ENCODE data around the gene ABCD4. TPM values are rescaled to one million over a fixed set of nuclear protein-coding genes. Genes with fewer than 3 reads are reported as not detected.
A peak's percentile ranks its signal among the peaks of the same experiment; 100 is the strongest.

ABCD4 gene
- polyA plus RNA-seq, 10 donors, result 37.2 to 81.8 (median 53.8) TPM

DNA sequence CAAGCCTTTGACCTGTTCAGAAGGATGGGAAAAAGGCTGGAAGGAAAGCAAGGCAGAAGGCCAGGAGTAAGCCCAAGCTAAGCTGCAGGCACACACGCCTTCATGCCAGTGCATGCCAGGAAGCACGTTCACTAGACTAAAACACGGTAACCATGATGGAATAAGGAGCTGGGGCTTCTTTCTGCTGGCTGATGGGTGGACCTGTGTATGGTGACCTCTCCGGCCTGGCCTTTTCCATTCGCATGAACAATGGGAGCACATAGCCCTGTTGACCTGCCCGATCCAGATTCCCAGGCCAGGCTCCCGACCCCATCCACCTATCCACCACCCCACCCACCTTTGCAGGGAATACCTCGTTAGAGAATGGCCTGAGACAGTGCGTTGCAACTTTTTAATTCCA lies 40.7 kb downstream of the ABCD4 start:
- DNase-seq, result no peak

- no peak for DNase-seq
Observed at GRCh38 chr14:74261288-74261687, 41.4 kb downstream of the ABCD4 start.

GRCh38 chr14:74260525-74261233 lies 42.1 kb downstream of the ABCD4 start:
- no peak for DNase-seq

GRCh38 chr14:74259513-74259912 lies 43.2 kb downstream of the ABCD4 start:
- DNase-seq, result no peak

DNA sequence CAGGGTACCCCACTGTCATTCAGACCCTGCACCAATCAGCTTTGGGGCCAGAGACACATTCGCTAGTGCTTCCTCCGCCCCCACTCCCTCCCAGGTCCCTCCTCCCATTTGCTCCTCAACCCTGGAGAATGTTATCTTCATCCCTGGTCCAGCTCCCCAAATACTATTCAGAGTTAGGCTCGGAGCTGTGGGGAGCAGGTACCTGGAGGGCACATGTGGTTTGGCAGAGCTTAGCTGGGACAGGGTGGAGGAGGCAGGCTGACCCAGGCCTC lies 44.0 kb downstream of the ABCD4 start:
- DNase-seq, result no peak

- DNase-seq, result peak in 1 of 3 donors; percentile 33
Observed at GRCh38 chr14:74257941-74258763, 44.6 kb downstream of the ABCD4 start.

GRCh38 chr14:74257078-74257940 lies 45.4 kb downstream of the ABCD4 start:
- peak in 2 of 3 donors; percentile 53 to 59 for DNase-seq

DNA sequence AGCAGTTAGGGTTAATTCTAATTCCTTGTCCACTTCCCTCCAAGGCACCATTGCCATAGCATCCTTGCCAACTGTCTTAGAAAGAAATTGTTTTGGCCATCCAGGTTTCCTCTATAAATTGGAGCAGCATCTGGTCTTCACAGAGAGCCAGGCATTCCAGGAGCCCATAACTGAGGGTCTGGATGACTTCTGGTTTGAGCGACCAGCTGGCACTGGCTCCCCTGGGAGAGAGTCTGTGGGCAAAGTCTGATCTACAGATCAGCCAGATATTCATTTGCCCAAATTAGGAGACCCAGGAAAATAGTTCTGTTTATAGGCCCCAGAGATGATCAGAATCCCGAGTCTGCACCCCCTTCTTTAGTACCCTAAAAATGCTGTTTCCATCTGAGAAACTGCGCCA lies 47.5 kb downstream of the ABCD4 start:
- no peak for DNase-seq

GRCh38 chr14:74249433-74250375 lies 53.0 kb downstream of the ABCD4 start:
- DNase-seq, result no peak

DNA sequence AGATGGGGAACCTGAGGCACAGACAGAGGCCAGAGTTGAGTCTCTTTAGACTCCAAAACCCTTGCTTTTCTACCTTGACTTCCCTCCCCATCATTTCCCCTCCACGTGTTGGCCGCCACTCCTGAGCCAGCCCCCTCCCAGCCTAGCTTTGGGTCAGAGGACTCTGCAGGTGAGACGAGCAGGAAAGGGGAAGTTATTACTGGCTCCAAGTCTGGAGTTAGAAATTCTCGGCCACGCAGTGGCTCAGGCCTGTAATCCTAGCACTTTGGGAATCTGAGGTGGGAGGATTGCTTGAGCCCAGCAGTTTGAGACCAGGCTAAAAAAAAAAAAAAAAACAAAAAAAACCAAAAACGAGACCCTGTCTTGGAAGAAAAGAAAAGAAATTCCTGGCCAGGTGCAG lies 54.7 kb downstream of the ABCD4 start:
- DNase-seq, result no peak

GRCh38 chr14:74246542-74246941 lies 56.2 kb downstream of the ABCD4 start:
- DNase-seq, result no peak

DNA sequence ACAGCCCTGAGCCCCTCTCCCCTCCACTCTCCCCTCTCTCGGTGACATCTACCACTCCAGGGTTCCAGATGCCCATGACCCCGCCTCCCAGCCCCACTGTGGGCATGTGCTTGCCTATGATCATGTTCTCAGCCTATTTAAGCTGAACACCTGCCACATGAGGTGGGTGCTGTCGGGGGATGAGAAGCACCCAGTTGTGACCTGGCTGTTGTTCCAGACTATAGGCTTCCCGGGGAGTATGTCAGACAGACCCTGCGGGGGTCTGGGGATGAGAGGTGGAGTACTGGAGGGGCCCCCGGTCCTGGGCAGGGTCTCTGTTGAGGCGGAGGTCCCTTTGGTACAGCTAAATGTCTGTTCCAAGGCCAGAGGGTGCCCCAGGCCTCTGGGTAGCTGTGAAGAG lies 57.4 kb downstream of the ABCD4 start:
- DNase-seq, result no peak

DNA sequence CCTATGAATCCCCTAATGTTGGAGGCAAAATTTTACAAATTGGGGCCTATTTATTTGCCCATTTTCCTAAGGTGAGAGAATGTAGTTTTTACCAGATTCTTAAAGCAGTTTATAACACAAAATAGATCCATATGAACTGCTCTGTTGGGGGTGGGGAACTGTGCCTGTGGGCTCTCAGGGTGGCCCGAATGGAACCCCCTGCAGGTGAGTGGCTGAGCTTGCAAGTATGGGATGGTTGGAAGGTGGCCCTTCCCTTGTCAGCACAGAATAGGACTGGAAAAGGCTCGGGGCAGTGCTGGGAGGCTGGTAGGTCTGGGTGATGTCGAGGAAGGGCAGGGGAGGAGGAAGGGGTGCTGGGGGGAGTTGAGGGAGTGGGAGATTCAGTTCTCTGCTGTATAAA lies 58.6 kb downstream of the ABCD4 start:
- DNase-seq, result no peak

DNA sequence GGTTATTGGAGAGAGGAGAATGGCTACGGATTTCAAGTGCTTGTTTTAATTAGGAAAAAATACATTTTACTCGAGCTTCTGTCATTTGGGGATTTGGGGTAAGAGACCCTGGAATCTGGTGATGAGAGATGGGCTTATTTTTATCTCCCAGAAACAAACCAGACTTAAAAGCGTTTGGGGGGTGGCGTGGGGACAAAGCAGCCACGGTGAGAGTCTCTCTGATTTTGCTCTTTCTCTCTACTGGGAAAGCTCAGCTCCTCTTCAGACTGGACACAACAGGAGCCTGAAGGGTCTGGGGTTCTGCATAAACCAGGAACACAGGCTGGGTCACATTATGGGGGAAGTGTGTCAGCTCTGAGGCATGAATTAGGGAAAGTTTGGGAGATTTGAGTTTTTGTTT lies 59.7 kb downstream of the ABCD4 start:
- peak in 1 of 3 donors; percentile 19 for DNase-seq

GRCh38 chr14:74242780-74243042 lies 60.0 kb downstream of the ABCD4 start:
- DNase-seq, result peak in 1 of 3 donors; percentile 32

- peak in 1 of 3 donors; percentile 49 for DNase-seq
Observed at GRCh38 chr14:74242021-74242779, 60.5 kb downstream of the ABCD4 start.

DNA sequence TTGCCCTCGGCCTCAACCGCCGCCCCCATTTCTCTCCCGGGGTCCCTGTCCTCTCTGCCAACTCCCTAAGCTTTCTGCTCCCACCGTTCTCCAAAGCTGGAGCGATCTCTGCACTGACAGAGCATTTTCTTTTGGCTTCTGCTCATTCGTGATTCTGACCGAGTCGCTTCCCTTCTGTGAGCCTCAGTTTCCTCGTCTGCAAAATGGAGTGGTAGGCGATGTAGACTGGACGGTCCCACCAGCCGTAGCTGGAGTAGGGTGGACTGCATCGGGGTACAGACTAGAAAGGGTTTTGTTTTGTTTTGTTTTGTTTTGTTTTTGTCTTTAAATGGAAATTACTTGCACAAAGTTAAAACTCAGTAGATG lies 61.1 kb downstream of the ABCD4 start:
- DNase-seq, result no peak

DNA sequence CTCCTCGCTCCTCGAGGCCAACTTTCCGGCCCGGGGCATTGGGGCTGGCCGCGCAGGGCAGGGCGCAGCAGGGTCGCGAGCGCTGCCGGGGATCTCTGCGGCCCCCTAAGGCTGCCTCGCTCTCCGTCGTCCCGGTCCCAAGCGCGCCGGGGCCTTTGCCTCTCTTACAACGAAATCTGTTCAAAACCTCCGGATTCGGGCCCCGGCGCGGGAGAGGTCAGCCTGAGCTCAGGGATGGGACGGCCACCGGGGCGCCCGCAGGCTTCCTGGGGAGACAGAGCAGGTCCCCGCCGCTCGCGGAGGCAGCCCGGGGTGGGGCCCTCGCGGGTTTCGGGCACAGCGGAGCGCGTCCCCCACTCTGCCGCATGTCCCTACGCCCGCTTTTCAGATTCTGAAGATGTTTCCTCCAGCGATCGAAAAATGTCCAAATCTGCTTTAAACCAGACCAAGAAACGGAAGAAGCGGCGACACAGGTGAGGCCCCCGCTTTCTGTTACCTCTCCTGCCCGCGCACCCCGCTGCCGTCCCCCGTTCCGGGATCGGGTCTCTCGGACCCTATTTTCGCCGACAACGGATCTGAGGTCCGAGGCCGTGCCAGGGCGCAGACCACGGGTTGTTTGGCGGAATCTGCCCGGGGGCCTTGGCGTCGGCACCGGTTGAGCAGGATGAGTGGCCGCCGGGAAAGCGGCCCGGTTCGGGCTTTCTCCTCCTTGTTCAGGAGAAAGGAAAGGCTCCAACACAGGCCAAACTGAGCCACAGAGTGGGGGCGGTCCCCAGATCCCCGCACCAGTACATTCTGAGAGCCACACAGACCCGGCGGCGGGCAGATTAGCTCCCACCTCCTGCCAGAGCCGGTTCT lies 61.7 kb downstream of the ABCD4 start:
- peak in 1 of 3 donors; percentile 54 for DNase-seq

GRCh38 chr14:74239848-74240793 lies 62.6 kb downstream of the ABCD4 start:
- peak in 1 of 3 donors; percentile 75 for DNase-seq
